HepG2 (cell line): ENCODE measurements around the gene DTNB. TPM values are rescaled to one million over a fixed set of nuclear protein-coding genes. Genes with fewer than 3 reads are reported as not detected.
A peak's percentile ranks its signal among the peaks of the same experiment; 100 is the strongest.

Source experiments
- AGO2 ChIP-seq: fragments of 200-400 bp; formaldehyde crosslinking; optimal IDR thresholded peaks from 2 replicates; pipeline ENCODE3; 2017; ENCODE audit warnings: mild to moderate bottlenecking, low read depth, low read length, moderate library complexity
- DMTF1 ChIP-seq: sonication (generic); formaldehyde crosslinking; IDR thresholded peaks from 2 replicates; pipeline ENCODE4 v1.4.0; 2020; ENCODE audit warnings: mild to moderate bottlenecking, missing genetic modification reagents
- EED ChIP-seq: sonication (generic); formaldehyde crosslinking; IDR thresholded peaks from 2 replicates; pipeline ENCODE4 v1.5.0; 2020; ENCODE audit warnings: mild to moderate bottlenecking, missing genetic modification reagents
- ETV5 ChIP-seq: IDR thresholded peaks from 2 replicates; pipeline ENCODE4 v1.6.1; 2018; ENCODE audit warnings: missing biosample characterization, missing genetic modification reagents, inconsistent platforms, borderline replicate concordance
- MIER2 ChIP-seq: IDR thresholded peaks from 2 replicates; pipeline ENCODE4 v1.6.1; 2016; ENCODE audit warnings: missing biosample characterization, missing genetic modification reagents
- NR0B2 ChIP-seq: sonication (generic); formaldehyde crosslinking; IDR thresholded peaks from 2 replicates; pipeline ENCODE4 v1.4.0; 2020; ENCODE audit warnings: mild to moderate bottlenecking, missing genetic modification reagents
- NR3C1 ChIP-seq: sonication (generic); formaldehyde crosslinking; IDR thresholded peaks from 2 replicates; pipeline ENCODE4 v1.4.0; 2020; ENCODE audit warnings: missing genetic modification reagents
- POLR2G ChIP-seq: fragments of 200-400 bp; formaldehyde crosslinking; IDR thresholded peaks from 2 replicates; pipeline ENCODE4 v1.6.1; 2018; ENCODE audit warnings: mild to moderate bottlenecking, low read depth, low read length, moderate library complexity
- RBAK ChIP-seq: sonication (generic); formaldehyde crosslinking; IDR thresholded peaks from 2 replicates; pipeline ENCODE4 v1.5.1; 2020; ENCODE audit warnings: mild to moderate bottlenecking, missing genetic modification reagents
- RFX5 ChIP-seq: IDR thresholded peaks from 2 replicates; pipeline ENCODE4 v1.6.1; 2011; ENCODE audit warnings: low read depth, low read length, improper control_type of control experiment
- SOX6 ChIP-seq, 2 experiments: fragments of 450-650 bp in 1 of 2; sonication (generic) in 1 of 2; formaldehyde crosslinking in 1 of 2; IDR thresholded peaks; 2 replicates each; pipeline versions ENCODE4 v1.4.0 to v1.6.1; 2017 to 2020; ENCODE audit warnings: antibody characterized with exemption in 1 of 2, mild to moderate bottlenecking in 1 of 2, missing genetic modification reagents in 1 of 2
- SUZ12 ChIP-seq: fragments of 150-350 bp; IDR thresholded peaks from 2 replicates; pipeline ENCODE4 v1.6.1; 2014; ENCODE audit warnings: low read depth, low read length
- TOPORS ChIP-seq: sonication (generic); formaldehyde crosslinking; IDR thresholded peaks from 2 replicates; pipeline ENCODE4 v1.8.0; 2023; ENCODE audit warnings: mild to moderate bottlenecking, missing genetic modification reagents
- XRCC5 ChIP-seq: fragments of 200-400 bp; formaldehyde crosslinking; optimal IDR thresholded peaks from 2 replicates; pipeline ENCODE3; 2017; ENCODE audit warnings: mild to moderate bottlenecking, low read length
- YEATS4 ChIP-seq: sonication (generic); formaldehyde crosslinking; IDR thresholded peaks from 2 replicates; pipeline ENCODE4 v1.4.0; 2020; ENCODE audit warnings: missing genetic modification reagents, borderline replicate concordance
- ZFY ChIP-seq: sonication (generic); formaldehyde crosslinking; IDR thresholded peaks from 2 replicates; pipeline ENCODE4 v1.4.0; 2020; ENCODE audit warnings: missing genetic modification reagents
- ZNF253 ChIP-seq: sonication (generic); formaldehyde crosslinking; IDR thresholded peaks from 2 replicates; pipeline ENCODE4 v1.8.0; 2022; ENCODE audit warnings: mild to moderate bottlenecking, missing genetic modification reagents, borderline replicate concordance
- ZNF263 ChIP-seq: sonication (generic); formaldehyde crosslinking; IDR thresholded peaks from 2 replicates; pipeline ENCODE4 v1.4.0; 2020; ENCODE audit warnings: missing genetic modification reagents
- ZNF292 ChIP-seq: sonication (generic); formaldehyde crosslinking; IDR thresholded peaks from 2 replicates; pipeline ENCODE4 v1.8.1; 2022; ENCODE audit warnings: mild to moderate bottlenecking, low read depth, missing genetic modification reagents, borderline replicate concordance
- ZNF782 ChIP-seq: sonication (generic); formaldehyde crosslinking; IDR thresholded peaks from 2 replicates; pipeline ENCODE4 v1.4.0; 2020; ENCODE audit warnings: missing genetic modification reagents, mild to moderate bottlenecking, borderline replicate concordance
- polyA plus RNA-seq, 8 experiments: library from polyadenylated mRNA; depleted of rRNA in 3 of 8; stranded (reverse) in 7 of 8; unstranded in 1 of 8; fragments of >200 nt; fragmentation: Illumina TruSeq in 4 of 8; extraction: Trizol in 4 of 8; gene quantifications; 2 replicates each; pipeline versions ENCODE4 v1.2.1 to v1.2.3, GENCODE V29; 2011 to 2016; ENCODE audit warnings: low read depth in 4 of 8, missing spikeins in 1 of 8, mixed read lengths in 1 of 8; ENCODE audit not compliant: insufficient read depth in 1 of 8
- total RNA-seq, 5 experiments: library from RNA; depleted of rRNA; stranded (reverse); fragments of >200 nt; fragmentation: Illumina TruSeq; extraction: Trizol; gene quantifications; 2 replicates each; pipeline ENCODE4 v1.2.3, GENCODE V29; 2016; ENCODE audit warnings: low read depth in 1 of 5
- TF ChIP-seq, protein P1 (sequence below): sonication (generic); formaldehyde crosslinking; IDR thresholded peaks from 2 replicates; pipeline ENCODE4 v1.4.0; 2020; ENCODE audit warnings: missing genetic modification reagents, borderline replicate concordance
- TF ChIP-seq, protein P2 (sequence below): sonication (generic); formaldehyde crosslinking; IDR thresholded peaks from 2 replicates; pipeline ENCODE4 v1.8.0; 2022; ENCODE audit warnings: low read depth, missing genetic modification reagents

The DTNB gene
- total and polyA plus RNA-seq, 2 of the 13 experiments (the other 11 are each of a cell fraction or from before 2014, with no cell fraction given): 14.4 to 23.9 TPM

GRCh38 chr2:25373269-25373981 is 300.0 kb downstream of the DTNB start (continued):
- TF ChIP-seq TOPORS (CRISPR knock-in tag): no peak
- no peak for TF ChIP-seq ZNF782 (CRISPR knock-in tag)
- no peak for TF ChIP-seq ZNF292
- TF ChIP-seq, protein P1, sequence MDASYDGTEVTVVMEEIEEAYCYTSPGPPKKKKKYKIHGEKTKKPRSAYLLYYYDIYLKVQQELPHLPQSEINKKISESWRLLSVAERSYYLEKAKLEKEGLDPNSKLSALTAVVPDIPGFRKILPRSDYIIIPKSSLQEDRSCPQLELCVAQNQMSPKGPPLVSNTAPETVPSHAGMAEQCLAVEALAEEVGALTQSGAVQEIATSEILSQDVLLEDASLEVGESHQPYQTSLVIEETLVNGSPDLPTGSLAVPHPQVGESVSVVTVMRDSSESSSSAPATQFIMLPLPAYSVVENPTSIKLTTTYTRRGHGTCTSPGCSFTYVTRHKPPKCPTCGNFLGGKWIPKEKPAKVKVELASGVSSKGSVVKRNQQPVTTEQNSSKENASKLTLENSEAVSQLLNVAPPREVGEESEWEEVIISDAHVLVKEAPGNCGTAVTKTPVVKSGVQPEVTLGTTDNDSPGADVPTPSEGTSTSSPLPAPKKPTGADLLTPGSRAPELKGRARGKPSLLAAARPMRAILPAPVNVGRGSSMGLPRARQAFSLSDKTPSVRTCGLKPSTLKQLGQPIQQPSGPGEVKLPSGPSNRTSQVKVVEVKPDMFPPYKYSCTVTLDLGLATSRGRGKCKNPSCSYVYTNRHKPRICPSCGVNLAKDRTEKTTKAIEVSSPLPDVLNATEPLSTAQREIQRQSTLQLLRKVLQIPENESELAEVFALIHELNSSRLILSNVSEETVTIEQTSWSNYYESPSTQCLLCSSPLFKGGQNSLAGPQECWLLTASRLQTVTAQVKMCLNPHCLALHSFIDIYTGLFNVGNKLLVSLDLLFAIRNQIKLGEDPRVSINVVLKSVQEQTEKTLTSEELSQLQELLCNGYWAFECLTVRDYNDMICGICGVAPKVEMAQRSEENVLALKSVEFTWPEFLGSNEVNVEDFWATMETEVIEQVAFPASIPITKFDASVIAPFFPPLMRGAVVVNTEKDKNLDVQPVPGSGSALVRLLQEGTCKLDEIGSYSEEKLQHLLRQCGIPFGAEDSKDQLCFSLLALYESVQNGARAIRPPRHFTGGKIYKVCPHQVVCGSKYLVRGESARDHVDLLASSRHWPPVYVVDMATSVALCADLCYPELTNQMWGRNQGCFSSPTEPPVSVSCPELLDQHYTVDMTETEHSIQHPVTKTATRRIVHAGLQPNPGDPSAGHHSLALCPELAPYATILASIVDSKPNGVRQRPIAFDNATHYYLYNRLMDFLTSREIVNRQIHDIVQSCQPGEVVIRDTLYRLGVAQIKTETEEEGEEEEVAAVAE (CRISPR knock-in tag): no peak
- TF ChIP-seq ZNF263 (CRISPR knock-in tag): 0 out of 2 replicates have a peak, but pooled peaks have one; percentile 51
- TF ChIP-seq XRCC5: peak; percentile 23
- TF ChIP-seq EED (CRISPR knock-in tag): peak; percentile 83; the same call in 1 of the 2 replicates
- no peak for TF ChIP-seq POLR2G
- no peak for TF ChIP-seq ZNF253
- TF ChIP-seq NR0B2: no peak
- no peak for TF ChIP-seq SOX6 (IDR thresholded peaks at IDR 0.05)
- no peak for TF ChIP-seq SOX6 (CRISPR knock-in tag; IDR thresholded peaks at IDR 0.05)
- TF ChIP-seq YEATS4 (CRISPR knock-in tag): no peak
- no peak for TF ChIP-seq NR3C1 (CRISPR knock-in tag)
- TF ChIP-seq, protein P2, sequence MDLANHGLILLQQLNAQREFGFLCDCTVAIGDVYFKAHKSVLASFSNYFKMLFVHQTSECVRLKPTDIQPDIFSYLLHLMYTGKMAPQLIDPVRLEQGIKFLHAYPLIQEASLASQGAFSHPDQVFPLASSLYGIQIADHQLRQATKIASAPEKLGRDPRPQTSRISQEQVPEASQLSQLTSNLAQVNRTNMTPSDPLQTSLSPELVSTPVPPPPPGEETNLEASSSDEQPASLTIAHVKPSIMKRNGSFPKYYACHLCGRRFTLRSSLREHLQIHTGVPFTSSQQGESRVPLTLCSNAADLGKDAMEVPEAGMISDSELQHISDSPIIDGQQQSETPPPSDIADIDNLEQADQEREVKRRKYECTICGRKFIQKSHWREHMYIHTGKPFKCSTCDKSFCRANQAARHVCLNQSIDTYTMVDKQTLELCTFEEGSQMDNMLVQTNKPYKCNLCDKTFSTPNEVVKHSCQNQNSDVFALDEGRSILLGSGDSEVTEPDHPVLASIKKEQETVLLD (CRISPR knock-in tag): no peak
- TF ChIP-seq ZFY (CRISPR knock-in tag): peak; percentile 53; the same call in 1 of the 2 replicates
- peak; percentile 47 for TF ChIP-seq ETV5 (CRISPR knock-in tag)
- TF ChIP-seq MIER2: no peak
- TF ChIP-seq SUZ12: no peak
- TF ChIP-seq AGO2: no peak
- TF ChIP-seq RBAK (CRISPR knock-in tag): no peak
- TF ChIP-seq RFX5: no peak
- TF ChIP-seq DMTF1 (CRISPR knock-in tag): no peak
